ENCODE results near the gene KIFAP3.

DNA sequence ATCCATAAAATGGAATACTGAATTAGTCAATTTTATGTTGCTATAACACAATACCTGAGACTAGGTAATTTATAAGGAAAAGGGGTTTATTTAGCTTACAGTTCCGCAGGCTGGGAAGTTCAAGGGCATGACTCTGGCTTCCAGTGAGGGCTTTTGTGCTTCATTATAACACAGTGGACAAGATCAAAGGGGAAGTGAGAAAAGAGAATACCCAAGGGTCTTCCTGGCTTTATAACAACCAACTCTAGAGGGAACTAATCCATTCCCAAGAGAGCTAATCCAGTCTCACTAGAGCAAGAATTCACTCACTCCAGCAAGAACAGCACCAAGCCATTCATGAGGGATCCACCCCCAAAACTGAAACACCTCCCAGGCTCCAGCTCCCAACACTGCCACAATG is 3.1 kb downstream of the KIFAP3 start:
- TF ChIP-seq USF1 (IDR thresholded peaks at IDR 0.05) = no peak
- TF ChIP-seq NFIC (IDR thresholded peaks at IDR 0.05) = no peak

Data from Ishikawa (cell line).